IMR-90 (cell line): ENCODE data around the gene HS3ST2.

Experiments
- CEBPB ChIP-seq: IDR thresholded peaks from 2 replicates; pipeline ENCODE4 v1.6.1; 2012; ENCODE audit warnings: low read depth, low read length, improper control_type of control experiment
- CTCF ChIP-seq: conservative IDR thresholded peaks from 2 replicates; pipeline ENCODE4 v1.5.1; 2012; ENCODE audit warnings: mild to moderate bottlenecking, low read depth, low read length, improper control_type of control experiment
- MAZ ChIP-seq: IDR thresholded peaks from 2 replicates; pipeline ENCODE4 v1.6.1; 2012; ENCODE audit warnings: low read depth, mild to moderate bottlenecking, low read length, improper control_type of control experiment, moderate library complexity, borderline replicate concordance
- MXI1 ChIP-seq: IDR thresholded peaks from 2 replicates; pipeline ENCODE4 v1.6.1; 2012; ENCODE audit warnings: low read depth, mild to moderate bottlenecking, low read length, moderate library complexity, borderline replicate concordance
- POLR2A ChIP-seq: IDR thresholded peaks from 2 replicates; pipeline ENCODE4 v1.6.1; 2012; ENCODE audit warnings: mild to moderate bottlenecking, low read depth, low read length
- RAD21 ChIP-seq: IDR thresholded peaks from 2 replicates; pipeline ENCODE4 v1.6.1; 2012; ENCODE audit warnings: low read length, improper control_type of control experiment
- RCOR1 ChIP-seq: IDR thresholded peaks from 2 replicates; pipeline ENCODE4 v1.6.1; 2012; ENCODE audit warnings: mild to moderate bottlenecking, low read length, improper control_type of control experiment; ENCODE audit not compliant: insufficient replicate concordance
- RFX5 ChIP-seq: IDR thresholded peaks from 2 replicates; pipeline ENCODE4 v1.8.0; 2012; ENCODE audit warnings: low read depth, mild to moderate bottlenecking, low read length, moderate library complexity
- USF2 ChIP-seq: fragments of 150-350 bp; IDR thresholded peaks from 2 replicates; pipeline ENCODE4 v1.6.1; 2017; ENCODE audit warnings: mild to moderate bottlenecking, antibody characterized with exemption, low read length, low read depth

GRCh38 chr16:22929461-22929860 lies 115.5 kb downstream of the HS3ST2 start:
- no peak for TF ChIP-seq CTCF
- TF ChIP-seq USF2 = no peak
- TF ChIP-seq MXI1 = no peak
- TF ChIP-seq RFX5 = no peak
- TF ChIP-seq RCOR1 = no peak
- TF ChIP-seq POLR2A = no peak
- TF ChIP-seq CEBPB = no peak
- TF ChIP-seq RAD21 = no peak
- TF ChIP-seq MAZ = no peak
